ENCODE results near the gene NRL.

The NRL gene

GRCh38 chr14:24102357-24103048, 12.2 kb downstream of the NRL start:
- Histone ChIP-seq H3K36me3 (replicated peaks; ENCODE audit: insufficient read depth, low read length) (no peaks in the 10 kb centered on the region), H3K4me3 (ENCODE audit: low read length) (no peak overlapping the region), H3K9me3 (replicated peaks; ENCODE audit: insufficient read depth, low read length) (no peaks in the 10 kb centered on the region), H3K4me1 (ENCODE audit: low read length) (no peaks in the 10 kb centered on the region), H3K27ac (ENCODE audit: low read length) (no peak overlapping the region), H3K4me2 (ENCODE audit: low read depth, low read length) (no peak overlapping the region), H4K20me1 (ENCODE audit: insufficient read depth, low read length) (no peaks in the 10 kb centered on the region), H3K27me3 (replicated peaks; ENCODE audit: insufficient read depth, low read length) (no peaks in the 10 kb centered on the region), H3K9ac (ENCODE audit: low read length) (no peak overlapping the region), H3K79me2 (ENCODE audit: low read length) (no peaks in the 10 kb centered on the region), H2AFZ (ENCODE audit: low read length) (no peak overlapping the region), H3F3A (ENCODE audit: insufficient read depth, low read length) (no peaks in the 10 kb centered on the region), H3K9me2 (replicated peaks; ENCODE audit: insufficient read depth, low read length) (no peaks in the 10 kb centered on the region)
- TF ChIP-seq CTCF (IDR thresholded peaks at IDR 0.05; ENCODE audit: low read length) = no peak
- TF ChIP-seq EZH2 (optimal IDR thresholded peaks at IDR 0.05; ENCODE audit: low read depth, low read length) = no peak
- DNase-seq = no peak

GRCh38 chr14:24100982-24101494, 13.7 kb downstream of the NRL start:
- TF ChIP-seq EZH2phosphoT487 (IDR thresholded peaks at IDR 0.05; ENCODE audit: low read length) = no peak
- TF ChIP-seq EZH2 (optimal IDR thresholded peaks at IDR 0.05; ENCODE audit: low read depth, low read length) = no peak
- no peak for TF ChIP-seq CTCF (IDR thresholded peaks at IDR 0.05; ENCODE audit: low read length)
- no peak overlapping the region for H3K27ac ChIP-seq (ENCODE audit: low read length)

GRCh38 chr14:24100197-24100981, 14.4 kb downstream of the NRL start:
- Histone ChIP-seq H3K27ac (ENCODE audit: low read length) (no peak overlapping the region), H3K36me3 (replicated peaks; ENCODE audit: insufficient read depth, low read length) (no peaks in the 10 kb centered on the region), H3K9ac (ENCODE audit: low read length) (no peak overlapping the region), H3K4me3 (ENCODE audit: low read length) (no peak overlapping the region), H3K27me3 (replicated peaks; ENCODE audit: insufficient read depth, low read length) (no peaks in the 10 kb centered on the region), H2AFZ (ENCODE audit: low read length) (no peak overlapping the region), H3K4me1 (ENCODE audit: low read length) (no peaks in the 10 kb centered on the region), H4K20me1 (ENCODE audit: insufficient read depth, low read length) (no peaks in the 10 kb centered on the region), H3K9me2 (replicated peaks; ENCODE audit: insufficient read depth, low read length) (no peaks in the 10 kb centered on the region), H3K4me2 (ENCODE audit: low read depth, low read length) (no peak overlapping the region), H3K79me2 (ENCODE audit: low read length) (no peaks in the 10 kb centered on the region), H3K9me3 (replicated peaks; ENCODE audit: insufficient read depth, low read length) (no peaks in the 10 kb centered on the region), H3F3A (ENCODE audit: insufficient read depth, low read length) (no peaks in the 10 kb centered on the region)
- no peak for DNase-seq
- no peak for TF ChIP-seq EZH2 (optimal IDR thresholded peaks at IDR 0.05; ENCODE audit: low read depth, low read length)
- no peak for TF ChIP-seq CTCF (IDR thresholded peaks at IDR 0.05; ENCODE audit: low read length)
- no peak for TF ChIP-seq EZH2phosphoT487 (IDR thresholded peaks at IDR 0.05; ENCODE audit: low read length)

More at GRCh38 chr14:24100982-24101494, 13.7 kb downstream of the NRL start:
- Histone ChIP-seq H3K4me3 (ENCODE audit: low read length) (no peak overlapping the region), H2AFZ (ENCODE audit: low read length) (no peak overlapping the region), H3K4me2 (ENCODE audit: low read depth, low read length) (no peak overlapping the region), H3F3A (ENCODE audit: insufficient read depth, low read length) (no peaks in the 10 kb centered on the region), H3K4me1 (ENCODE audit: low read length) (no peaks in the 10 kb centered on the region), H3K9me2 (replicated peaks; ENCODE audit: insufficient read depth, low read length) (no peaks in the 10 kb centered on the region), H3K79me2 (ENCODE audit: low read length) (no peaks in the 10 kb centered on the region), H3K9ac (ENCODE audit: low read length) (no peak overlapping the region), H4K20me1 (ENCODE audit: insufficient read depth, low read length) (no peaks in the 10 kb centered on the region), H3K9me3 (replicated peaks; ENCODE audit: insufficient read depth, low read length) (no peaks in the 10 kb centered on the region), H3K36me3 (replicated peaks; ENCODE audit: insufficient read depth, low read length) (no peaks in the 10 kb centered on the region), H3K27me3 (replicated peaks; ENCODE audit: insufficient read depth, low read length) (no peaks in the 10 kb centered on the region)
- DNase-seq = no peak

Measured in MM.1S (cell line).